Activated naive CD4-positive, alpha-beta T cell treated with anti-CD3 and anti-CD28 coated beads, Interleukin-2, amount 50 U/mL, for 72 hours (primary cell): Measurements from ENCODE around the gene BRD4. TPM values are rescaled to one million over a fixed set of nuclear protein-coding genes. Genes with fewer than 3 reads are reported as not detected.

Experiments
- ATAC-seq, 2 donors: fragments of 150-1000 bp; cut with Tn5 transposase; 2 replicates each; pipeline ENCODE4 v1.10.0; 2021; ENCODE audit warnings: mild to moderate bottlenecking in 2 of 2, moderate library complexity in 2 of 2
- DNase-seq, 2 donors: peaks; one replicate each; pipeline ENCODE4 v3.0.0; 2021 to 2022; ENCODE audit warnings: low spot score in 2 of 2
- H3K27ac Mint-ChIP-seq, 2 donors: one replicate each; pipeline ENCODE4 v1.8.0; 2022; ENCODE audit warnings: mild to moderate bottlenecking in 2 of 2, mixed read lengths in 2 of 2
- H3K36me3 Mint-ChIP-seq, 2 donors: one replicate each; pipeline ENCODE4 v1.8.0; 2022; ENCODE audit warnings: mixed read lengths in 2 of 2
- H3K9me3 Mint-ChIP-seq, 2 donors: one replicate each; pipeline ENCODE4 v1.8.0; 2022; ENCODE audit warnings: mixed read lengths in 2 of 2
- total RNA-seq, 2 donors: library from RNA; stranded (reverse); gene quantifications; one replicate each; pipeline ENCODE4 v1.2.3, GENCODE V29; 2022

Gene BRD4
- 100 to 1,000 TPM; 108 to 114 TPM for total RNA-seq

GRCh38 chr19:15332311-15332996 is at the start of gene BRD4:
Gene BRD4 (minus strand): TSS chr19:15332539. CDS start chr19:15273099, 59,440 bp downstream.
- ATAC-seq = peak; percentile 71
- no peaks in the 10 kb centered on the region for H3K9me3 Mint-ChIP-seq
- H3K36me3 Mint-ChIP-seq = peaks cover 13 to 29% of the 10 kb centered on the region in 2 donors
- H3K27ac Mint-ChIP-seq = peak within 1 kb of the TSS; percentile 96 to 97
- DNase-seq = peak; percentile 83 to 87

GRCh38 chr19:15381864-15382263 is 49.5 kb upstream of the BRD4 start:
- no peak for ATAC-seq
- H3K9me3 Mint-ChIP-seq = no peaks in the 10 kb centered on the region
- H3K36me3 Mint-ChIP-seq = peaks cover 10 to 12% of the 10 kb centered on the region in 2 donors
- H3K27ac Mint-ChIP-seq = no peak overlapping the region
- DNase-seq = no peak

- peaks cover 10 to 15% of the 10 kb centered on the region in 2 donors for H3K36me3 Mint-ChIP-seq
- peak overlapping the region in 1 of 2 donors; percentile 89 for H3K27ac Mint-ChIP-seq
- no peak for ATAC-seq
- H3K9me3 Mint-ChIP-seq = no peaks in the 10 kb centered on the region
- DNase-seq = no peak
These were observed 49.1 kb upstream of the BRD4 start for GRCh38 chr19:15381429-15381828.

GRCh38 chr19:15379999-15380647 is 47.8 kb upstream of the BRD4 start:
- DNase-seq (no peak), ATAC-seq (peak; percentile 12 to 51)
- Mint-ChIP-seq H3K36me3 (peaks cover 10 to 15% of the 10 kb centered on the region in 2 donors), H3K9me3 (no peaks in the 10 kb centered on the region), H3K27ac (peak overlapping the region; percentile 89 to 92)

- H3K36me3 Mint-ChIP-seq = peaks cover 10 to 15% of the 10 kb centered on the region in 2 donors
- H3K27ac Mint-ChIP-seq = peak within 1 kb of the TSS; percentile 89 to 99
- H3K9me3 Mint-ChIP-seq = no peaks in the 10 kb centered on the region
- DNase-seq (peak; percentile 96 to 99), ATAC-seq (peak; percentile 93)
These were observed 47.0 kb upstream of the BRD4 start, which contains the start of gene AKAP8 for GRCh38 chr19:15379083-15379998. Gene AKAP8 (minus strand): TSS chr19:15379787. CDS start chr19:15379731, 56 bp downstream.

GRCh38 chr19:15378534-15379082 is 46.3 kb upstream of the BRD4 start:
- ATAC-seq = no peak
- Mint-ChIP-seq H3K36me3 (peaks cover 10 to 15% of the 10 kb centered on the region in 2 donors), H3K27ac (peak overlapping the region; percentile 89 to 97), H3K9me3 (no peaks in the 10 kb centered on the region)
- DNase-seq = peak in 1 of 2 donors; percentile 54

- ATAC-seq (no peak), DNase-seq (no peak)
- Mint-ChIP-seq H3K9me3 (no peaks in the 10 kb centered on the region), H3K27ac (peak overlapping the region in 1 of 2 donors; percentile 55), H3K36me3 (peaks cover 10 to 25% of the 10 kb centered on the region in 2 donors)
These were observed 42.6 kb upstream of the BRD4 start for GRCh38 chr19:15374796-15375440.

- no peak for ATAC-seq
- H3K9me3 Mint-ChIP-seq = no peaks in the 10 kb centered on the region
- DNase-seq = no peak
- peak overlapping the region in 1 of 2 donors; percentile 16 for H3K27ac Mint-ChIP-seq
- peaks cover 10 to 26% of the 10 kb centered on the region in 2 donors for H3K36me3 Mint-ChIP-seq
These were observed 41.8 kb upstream of the BRD4 start for GRCh38 chr19:15374105-15374651.

- Mint-ChIP-seq H3K27ac (peak overlapping the region in 1 of 2 donors; percentile 16), H3K36me3 (peaks cover 11 to 27% of the 10 kb centered on the region in 2 donors), H3K9me3 (no peaks in the 10 kb centered on the region)
- no peak for DNase-seq
- no peak for ATAC-seq
These were observed 41.3 kb upstream of the BRD4 start for GRCh38 chr19:15373644-15374043.

- ATAC-seq = no peak
- no peaks in the 10 kb centered on the region for H3K9me3 Mint-ChIP-seq
- peak overlapping the region in 1 of 2 donors; percentile 77 for H3K27ac Mint-ChIP-seq
- H3K36me3 Mint-ChIP-seq = peaks cover 9 to 26% of the 10 kb centered on the region in 2 donors
- no peak for DNase-seq
These were observed 40.6 kb upstream of the BRD4 start for GRCh38 chr19:15372891-15373301.

GRCh38 chr19:15372470-15372869 is 40.1 kb upstream of the BRD4 start:
- ATAC-seq (no peak), DNase-seq (no peak)
- Mint-ChIP-seq H3K27ac (peak overlapping the region in 1 of 2 donors; percentile 77), H3K9me3 (no peaks in the 10 kb centered on the region), H3K36me3 (peaks cover 9 to 25% of the 10 kb centered on the region in 2 donors)

GRCh38 chr19:15371786-15372380 is 39.5 kb upstream of the BRD4 start:
- ATAC-seq (no peak), DNase-seq (no peak)
- peaks cover 9 to 23% of the 10 kb centered on the region in 2 donors for H3K36me3 Mint-ChIP-seq
- H3K9me3 Mint-ChIP-seq = no peaks in the 10 kb centered on the region
- peak overlapping the region in 1 of 2 donors; percentile 77 for H3K27ac Mint-ChIP-seq

- Mint-ChIP-seq H3K9me3 (no peaks in the 10 kb centered on the region), H3K27ac (peak overlapping the region in 1 of 2 donors; percentile 22), H3K36me3 (peaks cover 9 to 19% of the 10 kb centered on the region in 2 donors)
- ATAC-seq (no peak), DNase-seq (no peak)
These were observed 38.8 kb upstream of the BRD4 start for GRCh38 chr19:15371119-15371518.

GRCh38 chr19:15369594-15369891 is 37.2 kb upstream of the BRD4 start:
- H3K27ac Mint-ChIP-seq = peak overlapping the region in 1 of 2 donors; percentile 44
- no peak for ATAC-seq
- H3K36me3 Mint-ChIP-seq = peaks cover 9 to 26% of the 10 kb centered on the region in 2 donors

GRCh38 chr19:15368798-15369593 is 36.7 kb upstream of the BRD4 start:
- no peaks in the 10 kb centered on the region for H3K9me3 Mint-ChIP-seq
- H3K36me3 Mint-ChIP-seq = peaks cover 9 to 26% of the 10 kb centered on the region in 2 donors
- DNase-seq (no peak), ATAC-seq (no peak)
- H3K27ac Mint-ChIP-seq = peak overlapping the region in 1 of 2 donors; percentile 93

More at GRCh38 chr19:15369594-15369891, 37.2 kb upstream of the BRD4 start:
- H3K9me3 Mint-ChIP-seq = no peaks in the 10 kb centered on the region
- DNase-seq = no peak
